Subcutaneous abdominal adipose tissue (tissue), 5 donors: ENCODE results near the gene C11orf21.
"Not testable (repeated sequence)": the region's sequence is repeated elsewhere in the genome, so short reads cannot be mapped to it uniquely, and the experiment has no call there.

ENCODE experiments used
- H3K27ac ChIP-seq: one replicate; pipeline ENCODE4 v1.7.0; 2013; ENCODE audit warnings: low read depth, mild to moderate bottlenecking, inconsistent platforms, low read length, moderate library complexity
- H3K27me3 ChIP-seq, 5 donors: one replicate each; pipeline ENCODE4 v1.7.0; 2013; ENCODE audit warnings: low read length in 5 of 5, inconsistent platforms in 1 of 5; ENCODE audit not compliant: control insufficient read depth in 5 of 5, insufficient read depth in 4 of 5
- H3K36me3 ChIP-seq, 5 donors: one replicate each; pipeline ENCODE4 v1.7.0; 2013; ENCODE audit warnings: low read length in 5 of 5; ENCODE audit not compliant: control insufficient read depth in 5 of 5, insufficient read depth in 5 of 5
- H3K4me1 ChIP-seq, 5 donors: one replicate each; pipeline ENCODE4 v1.7.0; 2013; ENCODE audit warnings: low read length in 5 of 5, mild to moderate bottlenecking in 3 of 5, moderate library complexity in 1 of 5; ENCODE audit not compliant: control insufficient read depth in 5 of 5, insufficient read depth in 5 of 5
- H3K4me3 ChIP-seq, 5 donors: one replicate each; pipeline ENCODE4 v1.7.0; 2013; ENCODE audit warnings: low read length in 5 of 5, low read depth in 1 of 5
- H3K9ac ChIP-seq, 5 donors: one replicate each; pipeline ENCODE4 v1.7.0; 2013; ENCODE audit warnings: low read length in 5 of 5, mild to moderate bottlenecking in 4 of 5, moderate library complexity in 3 of 5
- H3K9me3 ChIP-seq, 5 donors: one replicate each; pipeline ENCODE4 v1.7.0; 2013; ENCODE audit warnings: low read length in 5 of 5; ENCODE audit not compliant: control insufficient read depth in 5 of 5
- donor health status: healthy.
- donor health status: healthy.
- donor health status: healthy.
- donor health status: healthy.
- donor health status: healthy.

Gene C11orf21

GRCh38 chr11:2335286-2335685, 33.6 kb upstream of the C11orf21 start:
- not testable (repeated sequence) for H3K4me1 ChIP-seq, H3K9me3 ChIP-seq, H3K36me3 ChIP-seq, H3K9ac ChIP-seq, H3K27ac ChIP-seq, H3K4me3 ChIP-seq, H3K27me3 ChIP-seq

- H3K27me3 ChIP-seq, H3K27ac ChIP-seq, H3K4me1 ChIP-seq, H3K9me3 ChIP-seq, H3K36me3 ChIP-seq, H3K4me3 ChIP-seq, H3K9ac ChIP-seq: not testable (repeated sequence)
These were observed 31.9 kb upstream of the C11orf21 start for GRCh38 chr11:2333486-2334205.

- H3K9ac ChIP-seq, H3K36me3 ChIP-seq, H3K9me3 ChIP-seq, H3K4me1 ChIP-seq, H3K27me3 ChIP-seq, H3K27ac ChIP-seq, H3K4me3 ChIP-seq: not testable (repeated sequence)
These were observed 30.9 kb upstream of the C11orf21 start for GRCh38 chr11:2332569-2332968.

- peaks cover 0 to 4% (median 0%) of the 10 kb centered on the region in 5 donors for H3K9me3 ChIP-seq
- no peaks in the 10 kb centered on the region for H3K4me1 ChIP-seq
- no peak overlapping the region for H3K4me3 ChIP-seq
- no peak overlapping the region for H3K27ac ChIP-seq
- H3K27me3 ChIP-seq: no peaks in the 10 kb centered on the region
- H3K36me3 ChIP-seq: no peaks in the 10 kb centered on the region
- H3K9ac ChIP-seq: no peak overlapping the region
These were observed 29.7 kb upstream of the C11orf21 start for GRCh38 chr11:2331404-2331803.

GRCh38 chr11:2330696-2331095, 29.0 kb upstream of the C11orf21 start:
- no peak overlapping the region for H3K27ac ChIP-seq
- H3K4me1 ChIP-seq: no peaks in the 10 kb centered on the region
- H3K36me3 ChIP-seq: no peaks in the 10 kb centered on the region
- no peaks in the 10 kb centered on the region for H3K27me3 ChIP-seq
- peaks cover 0 to 4% (median 0%) of the 10 kb centered on the region in 5 donors for H3K9me3 ChIP-seq
- H3K4me3 ChIP-seq: no peak overlapping the region
- no peak overlapping the region for H3K9ac ChIP-seq

- Histone ChIP-seq H3K9ac (no peak overlapping the region), H3K27ac (no peak overlapping the region), H3K27me3 (no peaks in the 10 kb centered on the region), H3K9me3 (peaks cover 0 to 4% (median 0%) of the 10 kb centered on the region in 5 donors), H3K36me3 (no peaks in the 10 kb centered on the region), H3K4me3 (no peak overlapping the region), H3K4me1 (no peaks in the 10 kb centered on the region)
These were observed 27.8 kb upstream of the C11orf21 start for GRCh38 chr11:2329551-2329950.

GRCh38 chr11:2328656-2329354, 27.1 kb upstream of the C11orf21 start:
- Histone ChIP-seq H3K4me1 (no peaks in the 10 kb centered on the region), H3K27ac (no peak overlapping the region), H3K9me3 (peaks cover 0 to 4% (median 0%) of the 10 kb centered on the region in 5 donors), H3K4me3 (no peak overlapping the region), H3K36me3 (no peaks in the 10 kb centered on the region), H3K27me3 (no peaks in the 10 kb centered on the region), H3K9ac (no peak overlapping the region)

GRCh38 chr11:2328021-2328420, 26.3 kb upstream of the C11orf21 start:
- no peak overlapping the region for H3K9ac ChIP-seq
- H3K27me3 ChIP-seq: no peaks in the 10 kb centered on the region
- H3K27ac ChIP-seq: no peak overlapping the region
- no peaks in the 10 kb centered on the region for H3K4me1 ChIP-seq
- H3K4me3 ChIP-seq: no peak overlapping the region
- no peaks in the 10 kb centered on the region for H3K36me3 ChIP-seq
- H3K9me3 ChIP-seq: peaks cover 0 to 4% (median 0%) of the 10 kb centered on the region in 5 donors

GRCh38 chr11:2327032-2327431, 25.3 kb upstream of the C11orf21 start:
- Histone ChIP-seq H3K27me3 (no peaks in the 10 kb centered on the region), H3K4me1 (no peaks in the 10 kb centered on the region), H3K9me3 (peaks cover 0 to 4% (median 0%) of the 10 kb centered on the region in 5 donors), H3K4me3 (no peak overlapping the region), H3K36me3 (no peaks in the 10 kb centered on the region), H3K9ac (no peak overlapping the region), H3K27ac (no peak overlapping the region)

- H3K27me3 ChIP-seq: no peaks in the 10 kb centered on the region
- H3K9ac ChIP-seq: no peak overlapping the region
- H3K27ac ChIP-seq: no peak overlapping the region
- H3K4me3 ChIP-seq: no peak overlapping the region
- H3K9me3 ChIP-seq: no peaks in the 10 kb centered on the region
- no peaks in the 10 kb centered on the region for H3K36me3 ChIP-seq
- H3K4me1 ChIP-seq: peaks cover 0 to 5% (median 1%) of the 10 kb centered on the region in 5 donors
These were observed 24.0 kb upstream of the C11orf21 start for GRCh38 chr11:2325719-2326118.
